H9 (cell line): ENCODE results near the gene FYN. TPM values are rescaled to one million over a fixed set of nuclear protein-coding genes. Genes with fewer than 3 reads are reported as not detected.

Experiments
- DNase-seq: peaks from one replicate; pipeline ENCODE4 v3.0.0-alpha.2; 2017
- H2AFZ ChIP-seq: one replicate; pipeline ENCODE4 v1.6.1; 2013; ENCODE audit warnings: mild to moderate bottlenecking, low read length, control low read depth, moderate library complexity
- H2AK5ac ChIP-seq: 2 replicates; pipeline ENCODE4 v1.6.1; 2013; ENCODE audit warnings: low read length, control low read depth, mixed read lengths; ENCODE audit not compliant: insufficient read length
- H2BK120ac ChIP-seq: one replicate; pipeline ENCODE4 v1.6.1; 2013; ENCODE audit warnings: low read depth, mild to moderate bottlenecking, low read length, control low read depth, inconsistent platforms; ENCODE audit not compliant: poor library complexity, severe bottlenecking
- H2BK12ac ChIP-seq: 2 replicates; pipeline ENCODE4 v1.6.1; 2013; ENCODE audit warnings: low read length, control low read depth, mixed read lengths, low read depth; ENCODE audit not compliant: insufficient read length
- H2BK15ac ChIP-seq: 2 replicates; pipeline ENCODE4 v1.6.1; 2013; ENCODE audit warnings: low read depth, low read length, control low read depth
- H2BK20ac ChIP-seq: one replicate; pipeline ENCODE4 v1.6.1; 2013; ENCODE audit warnings: low read depth, mild to moderate bottlenecking, low read length, control low read depth, inconsistent platforms; ENCODE audit not compliant: poor library complexity, severe bottlenecking
- H2BK5ac ChIP-seq: 2 replicates; pipeline ENCODE4 v1.6.1; 2013; ENCODE audit warnings: low read length, control low read depth, mixed read lengths; ENCODE audit not compliant: insufficient read length
- H3K14ac ChIP-seq: 2 replicates; pipeline ENCODE4 v1.6.1; 2013; ENCODE audit warnings: low read length, control low read depth; ENCODE audit not compliant: insufficient read depth
- H3K18ac ChIP-seq: 2 replicates; pipeline ENCODE4 v1.6.1; 2013; ENCODE audit warnings: low read depth, mild to moderate bottlenecking, mixed read lengths, low read length, control low read depth; ENCODE audit not compliant: insufficient read length
- H3K23ac ChIP-seq: 2 replicates; pipeline ENCODE4 v1.6.1; 2013; ENCODE audit warnings: low read length, control low read depth, mixed read lengths, low read depth; ENCODE audit not compliant: insufficient read length
- H3K23me2 ChIP-seq: 2 replicates; pipeline ENCODE4 v1.6.1; 2013; ENCODE audit warnings: low read depth, mild to moderate bottlenecking, mixed read lengths, low read length, control low read depth; ENCODE audit not compliant: insufficient read length, poor library complexity, severe bottlenecking
- H3K27ac ChIP-seq: 2 replicates; pipeline ENCODE4 v1.5.1; 2013; ENCODE audit warnings: low read length, control low read depth, mixed read lengths, low read depth; ENCODE audit not compliant: insufficient read length
- H3K27me3 ChIP-seq: 2 replicates; pipeline ENCODE4 v1.6.1; 2013; ENCODE audit warnings: low read length, control low read depth, inconsistent platforms; ENCODE audit not compliant: insufficient read depth
- H3K4ac ChIP-seq: 2 replicates; pipeline ENCODE4 v1.6.1; 2013; ENCODE audit warnings: low read depth, mild to moderate bottlenecking, control low read depth, inconsistent platforms, low read length, moderate library complexity
- H3K4me1 ChIP-seq: 2 replicates; pipeline ENCODE4 v1.6.1; 2013; ENCODE audit warnings: low read length, control low read depth, inconsistent platforms; ENCODE audit not compliant: insufficient read depth
- H3K4me2 ChIP-seq: 2 replicates; pipeline ENCODE4 v1.6.1; 2013; ENCODE audit warnings: low read length, control low read depth, mixed read lengths; ENCODE audit not compliant: insufficient read length, insufficient read depth
- H3K56ac ChIP-seq: 2 replicates; pipeline ENCODE4 v1.6.1; 2013; ENCODE audit warnings: low read depth, mild to moderate bottlenecking, mixed read lengths, low read length, control low read depth; ENCODE audit not compliant: insufficient read length
- H3K79me1 ChIP-seq: 2 replicates; pipeline ENCODE4 v1.6.1; 2013; ENCODE audit warnings: low read depth, mild to moderate bottlenecking, moderate library complexity, low read length, control low read depth, inconsistent platforms; ENCODE audit not compliant: insufficient read depth, poor library complexity, severe bottlenecking
- H3K79me2 ChIP-seq: 2 replicates; pipeline ENCODE4 v1.6.1; 2013; ENCODE audit warnings: low read length, control low read depth, inconsistent platforms; ENCODE audit not compliant: insufficient read depth
- H3K9ac ChIP-seq: 2 replicates; pipeline ENCODE4 v1.6.1; 2013; ENCODE audit warnings: low read length, control low read depth, mixed read lengths; ENCODE audit not compliant: insufficient read length; ENCODE audit errors: extremely low read depth
- H3K9me3 ChIP-seq: one replicate; pipeline ENCODE4 v1.6.1; 2013; ENCODE audit warnings: low read depth, low read length, inconsistent platforms; ENCODE audit not compliant: control insufficient read depth
- H3T11ph ChIP-seq: one replicate; pipeline ENCODE4 v1.6.1; 2013; ENCODE audit warnings: mild to moderate bottlenecking, low read length, control low read depth, inconsistent platforms
- H4K20me1 ChIP-seq: one replicate; pipeline ENCODE4 v1.6.1; 2013; ENCODE audit not compliant: control insufficient read depth, insufficient read length, insufficient read depth
- H4K5ac ChIP-seq: 2 replicates; pipeline ENCODE4 v1.6.1; 2013; ENCODE audit warnings: low read depth, mild to moderate bottlenecking, mixed read lengths, low read length, control low read depth; ENCODE audit not compliant: insufficient read length
- H4K8ac ChIP-seq: replicated peaks from 2 replicates; pipeline ENCODE4 v1.6.1; 2013; ENCODE audit warnings: low read length, control low read depth, mixed read lengths, low read depth; ENCODE audit not compliant: insufficient read length
- H4K91ac ChIP-seq: 2 replicates; pipeline ENCODE4 v1.6.1; 2013; ENCODE audit warnings: low read depth, mild to moderate bottlenecking, moderate library complexity, mixed read lengths, low read length, control low read depth; ENCODE audit not compliant: insufficient read length
- H3K27ac Mint-ChIP-seq, 3 experiments: 2 replicates in 2 of 3; 3 replicates in 1 of 3; pipeline ENCODE4 v1.8.0; 2020 to 2021; ENCODE audit warnings: mixed read lengths in 3 of 3, mild to moderate bottlenecking in 1 of 3, moderate library complexity in 1 of 3
- H3K27me3 Mint-ChIP-seq: 2 replicates; pipeline ENCODE4 v1.8.0; 2021; ENCODE audit warnings: low read depth, mild to moderate bottlenecking, moderate library complexity, mixed read lengths
- H3K36me3 Mint-ChIP-seq, 3 experiments: 2 replicates in 2 of 3; 3 replicates in 1 of 3; pipeline ENCODE4 v1.8.0; 2020 to 2021; ENCODE audit warnings: low read depth in 3 of 3, mixed read lengths in 3 of 3; ENCODE audit not compliant: insufficient read depth in 1 of 3
- H3K4me1 Mint-ChIP-seq, 2 experiments: 2 replicates each; pipeline ENCODE4 v1.8.0; 2020; ENCODE audit warnings: mixed read lengths in 2 of 2
- H3K4me3 Mint-ChIP-seq, 2 experiments: 2 replicates in 1 of 2; 3 replicates in 1 of 2; pipeline ENCODE4 v1.8.0; 2020 to 2021; ENCODE audit warnings: mild to moderate bottlenecking in 2 of 2, mixed read lengths in 2 of 2, moderate library complexity in 1 of 2
- H3K9me3 Mint-ChIP-seq, 2 experiments: 2 replicates in 1 of 2; 3 replicates in 1 of 2; pipeline ENCODE4 v1.8.0; 2020; ENCODE audit warnings: mild to moderate bottlenecking in 2 of 2, mixed read lengths in 2 of 2, moderate library complexity in 1 of 2
- total RNA-seq: library from RNA; stranded (reverse); gene quantifications from 2 replicates; pipeline ENCODE4 v1.2.1, GENCODE V29; 2021
- TF ChIP-seq, protein P1 (sequence below): fragments of 200-600 bp; sonication (generic); conservative IDR thresholded peaks from 3 replicates; pipeline ENCODE4 v1.8.0; 2021; ENCODE audit warnings: antibody characterized with exemption, mild to moderate bottlenecking

Gene FYN
- total RNA-seq, 1 experiment from 2014 or later, result 64.8 TPM

GRCh38 chr6:111746983-111747382 is 126.3 kb downstream of the FYN start:
- no peaks in the 10 kb centered on the region for H3K79me1 ChIP-seq
- no peak for DNase-seq
- H3K9me3 Mint-ChIP-seq, result no peaks in the 10 kb centered on the region
- H2BK15ac ChIP-seq, result no peak overlapping the region
- no peak overlapping the region for H3K23ac ChIP-seq
- no peak overlapping the region for H2BK20ac ChIP-seq
- no peak overlapping the region for H2BK120ac ChIP-seq
- no peak overlapping the region for H3K4me2 ChIP-seq
- no peaks in the 10 kb centered on the region for H3K79me2 ChIP-seq
- H3K4me1 Mint-ChIP-seq, result peaks cover 44 to 53% of the 10 kb centered on the region in 2 experiments
- H4K91ac ChIP-seq, result no peak overlapping the region
- H2AFZ ChIP-seq, result no peak overlapping the region
- H3K9me3 ChIP-seq, result no peaks in the 10 kb centered on the region
- H4K5ac ChIP-seq, result no peak overlapping the region
- peaks cover 0 to 6% (median 5%) of the 10 kb centered on the region in 3 experiments; a peak in 2 of 7 replicates for H3K36me3 Mint-ChIP-seq
- no peak overlapping the region for H3K27ac Mint-ChIP-seq
- H2BK5ac ChIP-seq, result no peak overlapping the region
- H4K20me1 ChIP-seq, result no peaks in the 10 kb centered on the region
- no peaks in the 10 kb centered on the region for H3K27me3 ChIP-seq
- H3K27me3 Mint-ChIP-seq, result no peaks in the 10 kb centered on the region
- no peak overlapping the region for H3K14ac ChIP-seq
- no peak overlapping the region for H3K18ac ChIP-seq
- no peak overlapping the region for H3K9ac ChIP-seq
- H3K4ac ChIP-seq, result no peak overlapping the region
- H3K23me2 ChIP-seq, result no peaks in the 10 kb centered on the region
- no peak overlapping the region for H3K56ac ChIP-seq
- H3K4me1 ChIP-seq, result peaks cover 24% of the 10 kb centered on the region
- H3K27ac ChIP-seq, result no peak overlapping the region
- no peak overlapping the region for H2AK5ac ChIP-seq
- no peak overlapping the region for H4K8ac ChIP-seq
- no peak overlapping the region for H3K4me3 Mint-ChIP-seq
- H3T11ph ChIP-seq, result no peak overlapping the region
- TF ChIP-seq, protein P1, sequence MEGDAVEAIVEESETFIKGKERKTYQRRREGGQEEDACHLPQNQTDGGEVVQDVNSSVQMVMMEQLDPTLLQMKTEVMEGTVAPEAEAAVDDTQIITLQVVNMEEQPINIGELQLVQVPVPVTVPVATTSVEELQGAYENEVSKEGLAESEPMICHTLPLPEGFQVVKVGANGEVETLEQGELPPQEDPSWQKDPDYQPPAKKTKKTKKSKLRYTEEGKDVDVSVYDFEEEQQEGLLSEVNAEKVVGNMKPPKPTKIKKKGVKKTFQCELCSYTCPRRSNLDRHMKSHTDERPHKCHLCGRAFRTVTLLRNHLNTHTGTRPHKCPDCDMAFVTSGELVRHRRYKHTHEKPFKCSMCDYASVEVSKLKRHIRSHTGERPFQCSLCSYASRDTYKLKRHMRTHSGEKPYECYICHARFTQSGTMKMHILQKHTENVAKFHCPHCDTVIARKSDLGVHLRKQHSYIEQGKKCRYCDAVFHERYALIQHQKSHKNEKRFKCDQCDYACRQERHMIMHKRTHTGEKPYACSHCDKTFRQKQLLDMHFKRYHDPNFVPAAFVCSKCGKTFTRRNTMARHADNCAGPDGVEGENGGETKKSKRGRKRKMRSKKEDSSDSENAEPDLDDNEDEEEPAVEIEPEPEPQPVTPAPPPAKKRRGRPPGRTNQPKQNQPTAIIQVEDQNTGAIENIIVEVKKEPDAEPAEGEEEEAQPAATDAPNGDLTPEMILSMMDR, result no peak
- no peak overlapping the region for H2BK12ac ChIP-seq
